Right lobe of liver (tissue), 6 donors: Measurements from ENCODE around the gene ZNF784. TPM values are rescaled to one million over a fixed set of nuclear protein-coding genes. Genes with fewer than 3 reads are reported as not detected.
A peak's percentile ranks its signal among the peaks of the same experiment; 100 is the strongest.

Experiments used
- ATAC-seq, 4 donors: fragments of 200-7000 bp; cut with Tn5 transposase; one replicate each; pipeline ENCODE4 v1.9.1; 2020; ENCODE audit warnings: mild to moderate bottlenecking in 4 of 4, moderate library complexity in 4 of 4
- DNase-seq, 3 donors: peaks; one replicate each; pipeline ENCODE4 v3.0.0-alpha.2; 2020
- H3K27ac ChIP-seq, 3 donors: fragments of 200-600 bp; one replicate each; pipeline ENCODE4 v1.8.0; 2022
- H3K27me3 ChIP-seq, 2 donors: fragments of 200-600 bp; one replicate each; pipeline ENCODE4 v1.8.0; 2022
- H3K36me3 ChIP-seq, 4 donors: fragments of 200-600 bp; sonication (generic) in 1 of 4; one replicate each; pipeline versions ENCODE4 v1.5.1 to v1.8.0; 2017 to 2022; ENCODE audit warnings: control low read depth in 1 of 4
- H3K4me1 ChIP-seq, 4 donors: fragments of 200-600 bp; sonication (generic) in 1 of 4; one replicate each; pipeline versions ENCODE4 v1.5.1 to v1.8.0; 2017 to 2022; ENCODE audit warnings: control low read depth in 1 of 4
- H3K4me3 ChIP-seq, 3 donors: fragments of 200-600 bp; one replicate each; pipeline ENCODE4 v1.8.0; 2022
- H3K9me3 ChIP-seq, 4 donors: fragments of 200-600 bp; sonication (generic) in 1 of 4; one replicate each; pipeline versions ENCODE4 v1.5.1 to v1.8.0; 2017 to 2022; ENCODE audit warnings: control low read depth in 1 of 4
- POLR2A ChIP-seq: fragments of 450-650 bp; IDR thresholded peaks from one replicate; pipeline ENCODE4 v1.6.1; 2017; ENCODE audit warnings: antibody characterized with exemption, mild to moderate bottlenecking
- WGBS: methylation state at CpG from one replicate; pipeline ENCODE4 v1.1.6; 2018; ENCODE audit warnings: low coverage, low lambda C conversion rate; ENCODE audit not compliant: insufficient coverage; ENCODE audit errors: missing lambda C conversion rate; 5-methylcytosine and 5-hydroxymethylcytosine counted together
- intact Hi-C, 2 donors: fragments of 100-400 bp; cut with DNase I; formaldehyde crosslinking; loops; one replicate each; pipeline versions ENCODE4 v1.11.2 to v1.14.1; 2022
- total RNA-seq, 6 experiments: library from RNA; depleted of rRNA in 2 of 6; stranded (reverse); fragments of >200 nt in 2 of 6; fragmentation: NEBNext Ultra II Directional in 3 of 6; extraction: Animal tissue kit (Norgen Biotek cat#: 25700) in 3 of 6; gene quantifications; one replicate each; pipeline versions ENCODE4 v1.1.0 to v1.2.4, GENCODE V29; 2016 to 2023
- TF ChIP-seq, protein P1 (sequence below), 4 donors: fragments of 200-600 bp in 3 of 4; fragments of 450-650 bp in 1 of 4; IDR thresholded peaks; one replicate each; pipeline versions ENCODE4 v1.5.1 to v1.8.0; 2016 to 2022; ENCODE audit warnings: antibody characterized with exemption in 4 of 4, mild to moderate bottlenecking in 2 of 4
- donor health status: DM: no; HTN: yes; CAD: no.
- donor health status: DM: no; HTN: no; CAD: no.
- donor health status: DM: no; HTN: no; CAD: no.
- donor health status: DM: no; HTN: yes; CAD: no.
- donor health status: DM: no; HTN: yes; CAD: no.

Gene ZNF784
- total RNA-seq, 6 experiments from 2014 or later: 2.9 to 5.5 (median 4.1) TPM

DNA sequence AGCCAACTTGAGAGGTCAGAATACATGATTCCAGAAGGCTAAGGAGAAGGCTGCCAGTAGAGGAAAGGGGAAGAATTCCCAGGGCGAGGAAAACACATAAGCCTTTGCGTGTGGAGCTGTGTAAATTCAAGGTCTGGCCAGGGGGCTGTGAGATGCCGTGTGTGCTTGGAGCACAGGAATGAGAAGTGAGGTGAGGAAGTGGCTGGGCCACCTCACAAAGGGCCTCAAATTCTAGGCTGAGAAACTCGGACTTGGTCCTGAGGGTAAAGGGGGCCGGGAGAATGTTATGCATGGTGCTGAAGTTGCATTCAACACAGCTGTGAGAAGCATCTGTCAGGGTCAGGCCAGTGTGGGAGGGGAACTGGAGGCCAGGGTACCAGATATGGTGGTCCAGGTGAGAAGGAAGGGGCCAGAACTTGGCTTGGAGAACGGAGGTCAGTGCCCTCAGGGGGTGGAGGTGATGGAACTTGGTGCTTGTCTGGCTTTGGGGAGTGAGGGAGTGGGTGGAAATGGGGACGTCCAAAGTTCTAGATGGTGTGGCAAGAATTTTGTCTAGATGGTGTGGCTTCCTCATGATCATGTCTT is 11.6 kb upstream of the ZNF784 start:
- DNase-seq (no peak), ATAC-seq (no peak)
- Histone ChIP-seq H3K27ac (peak overlapping the region; percentile 90 to 92 (median 90)), H3K4me1 (peaks cover 0 to 39% (median 22%) of the 10 kb centered on the region in 4 donors), H3K36me3 (no peaks in the 10 kb centered on the region), H3K4me3 (peak overlapping the region; percentile 79 to 97 (median 96)), H3K27me3 (no peaks in the 10 kb centered on the region), H3K9me3 (no peaks in the 10 kb centered on the region)
- 29% methylated on average over 6 of the region's 7 CpGs for WGBS
- intact Hi-C loops: loop anchor here in 1 of 2 donors (5.0 kb wide), 1 partner anchor 171 kb away; no protein-coding TSS in a partner anchor
- TF ChIP-seq POLR2A: no peak
- TF ChIP-seq, protein P1, sequence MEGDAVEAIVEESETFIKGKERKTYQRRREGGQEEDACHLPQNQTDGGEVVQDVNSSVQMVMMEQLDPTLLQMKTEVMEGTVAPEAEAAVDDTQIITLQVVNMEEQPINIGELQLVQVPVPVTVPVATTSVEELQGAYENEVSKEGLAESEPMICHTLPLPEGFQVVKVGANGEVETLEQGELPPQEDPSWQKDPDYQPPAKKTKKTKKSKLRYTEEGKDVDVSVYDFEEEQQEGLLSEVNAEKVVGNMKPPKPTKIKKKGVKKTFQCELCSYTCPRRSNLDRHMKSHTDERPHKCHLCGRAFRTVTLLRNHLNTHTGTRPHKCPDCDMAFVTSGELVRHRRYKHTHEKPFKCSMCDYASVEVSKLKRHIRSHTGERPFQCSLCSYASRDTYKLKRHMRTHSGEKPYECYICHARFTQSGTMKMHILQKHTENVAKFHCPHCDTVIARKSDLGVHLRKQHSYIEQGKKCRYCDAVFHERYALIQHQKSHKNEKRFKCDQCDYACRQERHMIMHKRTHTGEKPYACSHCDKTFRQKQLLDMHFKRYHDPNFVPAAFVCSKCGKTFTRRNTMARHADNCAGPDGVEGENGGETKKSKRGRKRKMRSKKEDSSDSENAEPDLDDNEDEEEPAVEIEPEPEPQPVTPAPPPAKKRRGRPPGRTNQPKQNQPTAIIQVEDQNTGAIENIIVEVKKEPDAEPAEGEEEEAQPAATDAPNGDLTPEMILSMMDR (IDR thresholded peaks at IDR 0.05): no peak

GRCh38 chr19:55635334-55635717 is 11.0 kb upstream of the ZNF784 start:
- no peaks in the 10 kb centered on the region for H3K27me3 ChIP-seq
- peak overlapping the region; percentile 90 to 92 (median 90) for H3K27ac ChIP-seq
- TF ChIP-seq POLR2A: no peak
- TF ChIP-seq, protein P1 (IDR thresholded peaks at IDR 0.05): no peak
- ATAC-seq (peak in 1 of 4 donors; percentile 8), DNase-seq (no peak)
- no peaks in the 10 kb centered on the region for H3K36me3 ChIP-seq
- WGBS: 0% methylated on average over 7 of the region's 9 CpGs
- peaks cover 0 to 37% (median 19%) of the 10 kb centered on the region in 4 donors for H3K4me1 ChIP-seq
- H3K9me3 ChIP-seq: no peaks in the 10 kb centered on the region
- intact Hi-C loops: loop anchor here in 1 of 2 donors (5.0 kb wide), 1 partner anchor 172 kb away; no protein-coding TSS in a partner anchor
- peak overlapping the region; percentile 79 to 97 (median 96) for H3K4me3 ChIP-seq

GRCh38 chr19:55633861-55634260 is 9.5 kb upstream of the ZNF784 start:
- H3K4me3 ChIP-seq: no peak overlapping the region

GRCh38 chr19:55632463-55632834 is 8.1 kb upstream of the ZNF784 start:
- 0% methylated on average over 2 of the region's 3 CpGs for WGBS
- intact Hi-C loops: loop anchor here in 1 of 2 donors (5.0 kb wide), 1 partner anchor 115 kb away; no protein-coding TSS in a partner anchor
- DNase-seq: peak in 1 of 3 donors; percentile 88

More at GRCh38 chr19:55633861-55634260, 9.5 kb upstream of the ZNF784 start:
- Histone ChIP-seq H3K9me3 (no peaks in the 10 kb centered on the region), H3K27me3 (no peaks in the 10 kb centered on the region), H3K4me1 (peaks cover 0 to 26% (median 13%) of the 10 kb centered on the region in 4 donors), H3K36me3 (no peaks in the 10 kb centered on the region), H3K27ac (peak overlapping the region in 1 of 3 donors; percentile 90)
- DNase-seq (no peak), ATAC-seq (peak in 1 of 4 donors; percentile 17)
- 54% methylated on average over 5 of the region's 8 CpGs for WGBS
- TF ChIP-seq POLR2A: no peak
- TF ChIP-seq, protein P1 (IDR thresholded peaks at IDR 0.05): no peak
- intact Hi-C loops: loop anchor here in 1 of 2 donors (5.0 kb wide), 1 partner anchor 117 kb away; no protein-coding TSS in a partner anchor

More at GRCh38 chr19:55632463-55632834, 8.1 kb upstream of the ZNF784 start:
- no peak overlapping the region for H3K27ac ChIP-seq
- no peak overlapping the region for H3K4me3 ChIP-seq
- ATAC-seq: peak; percentile 69 to 82 (median 78)
- TF ChIP-seq POLR2A: no peak
- TF ChIP-seq, protein P1 (IDR thresholded peaks at IDR 0.05): peak; percentile 84 to 93 (median 86)
- H3K4me1 ChIP-seq: peaks cover 0 to 26% (median 13%) of the 10 kb centered on the region in 4 donors
- H3K36me3 ChIP-seq: no peaks in the 10 kb centered on the region
- no peaks in the 10 kb centered on the region for H3K9me3 ChIP-seq
- H3K27me3 ChIP-seq: no peaks in the 10 kb centered on the region
